ENCODE results near the gene RSPO4.

RSPO4 gene

GRCh38 chr20:934186-934840 is 67.8 kb downstream of the RSPO4 start:
- Histone ChIP-seq H3K36me3 (ENCODE audit: insufficient read depth, low read length) (no peaks in the 10 kb centered on the region; the same call in 1 of the 2 replicates), H3K9ac (ENCODE audit: low read length) (no peak overlapping the region), H2AFZ (ENCODE audit: low read length) (no peak overlapping the region), H3F3A (ENCODE audit: insufficient read depth, low read length) (no peaks in the 10 kb centered on the region), H3K9me3 (ENCODE audit: low read length) (peaks cover 12% of the 10 kb centered on the region; the same call in 1 of the 2 replicates), H3K27ac (ENCODE audit: low read depth, low read length, poor library complexity, severe bottlenecking) (no peak overlapping the region), H3K4me3 (ENCODE audit: low read depth, low read length, poor library complexity, severe bottlenecking) (no peak overlapping the region), H4K20me1 (ENCODE audit: insufficient read depth, low read length) (no peaks in the 10 kb centered on the region), H3K79me2 (ENCODE audit: insufficient read depth, low read length) (no peaks in the 10 kb centered on the region), H3K27me3 (ENCODE audit: insufficient read depth, low read length) (no peaks in the 10 kb centered on the region), H3K4me1 (ENCODE audit: insufficient read depth, low read length, severe bottlenecking) (no peaks in the 10 kb centered on the region), H3K4me2 (ENCODE audit: low read length) (no peak overlapping the region), H3K9me2 (ENCODE audit: low read depth, low read length) (no peaks in the 10 kb centered on the region)
- TF ChIP-seq CTCF (IDR thresholded peaks at IDR 0.05; ENCODE audit: low read length) = no peak
- no peak for TF ChIP-seq EZH2 (IDR thresholded peaks at IDR 0.05; ENCODE audit: borderline replicate concordance, low read length)

- Histone ChIP-seq H3K27ac (ENCODE audit: low read depth, low read length, poor library complexity, severe bottlenecking) (no peak overlapping the region), H3K36me3 (ENCODE audit: insufficient read depth, low read length) (no peaks in the 10 kb centered on the region; the same call in 1 of the 2 replicates), H3K4me2 (ENCODE audit: low read length) (no peak overlapping the region), H3K27me3 (ENCODE audit: insufficient read depth, low read length) (no peaks in the 10 kb centered on the region; the same call in 1 of the 2 replicates), H4K20me1 (ENCODE audit: insufficient read depth, low read length) (no peaks in the 10 kb centered on the region), H3K9me3 (ENCODE audit: low read length) (peaks cover 12% of the 10 kb centered on the region; the same call in 1 of the 2 replicates), H3K9me2 (ENCODE audit: low read depth, low read length) (no peaks in the 10 kb centered on the region), H3K79me2 (ENCODE audit: insufficient read depth, low read length) (no peaks in the 10 kb centered on the region), H3K4me3 (ENCODE audit: low read depth, low read length, poor library complexity, severe bottlenecking) (no peak overlapping the region), H3K4me1 (ENCODE audit: insufficient read depth, low read length, severe bottlenecking) (no peaks in the 10 kb centered on the region), H3K9ac (ENCODE audit: low read length) (no peak overlapping the region), H3F3A (ENCODE audit: insufficient read depth, low read length) (no peaks in the 10 kb centered on the region), H2AFZ (ENCODE audit: low read length) (no peak overlapping the region)
- TF ChIP-seq CTCF (IDR thresholded peaks at IDR 0.05; ENCODE audit: low read length) = no peak
- TF ChIP-seq EZH2 (IDR thresholded peaks at IDR 0.05; ENCODE audit: borderline replicate concordance, low read length) = no peak
Observed at GRCh38 chr20:933029-933428, 69.1 kb downstream of the RSPO4 start.

GRCh38 chr20:931401-931800 is 70.7 kb downstream of the RSPO4 start:
- no peaks in the 10 kb centered on the region for H3K9me2 ChIP-seq (ENCODE audit: low read depth, low read length)
- H3K4me3 ChIP-seq (ENCODE audit: low read depth, low read length, poor library complexity, severe bottlenecking) = no peak overlapping the region
- H3K9me3 ChIP-seq (ENCODE audit: low read length) = peaks cover 12% of the 10 kb centered on the region; the same call in 1 of the 2 replicates
- no peak overlapping the region for H2AFZ ChIP-seq (ENCODE audit: low read length)
- no peak overlapping the region for H3K4me2 ChIP-seq (ENCODE audit: low read length)
- no peaks in the 10 kb centered on the region for H3K79me2 ChIP-seq (ENCODE audit: insufficient read depth, low read length)
- no peaks in the 10 kb centered on the region for H3F3A ChIP-seq (ENCODE audit: insufficient read depth, low read length)
- H3K4me1 ChIP-seq (ENCODE audit: insufficient read depth, low read length, severe bottlenecking) = no peaks in the 10 kb centered on the region
- no peaks in the 10 kb centered on the region for H4K20me1 ChIP-seq (ENCODE audit: insufficient read depth, low read length)
- no peak overlapping the region for H3K9ac ChIP-seq (ENCODE audit: low read length)
- no peaks in the 10 kb centered on the region; the same call in none of the 2 replicates for H3K27me3 ChIP-seq (ENCODE audit: insufficient read depth, low read length)
- H3K36me3 ChIP-seq (ENCODE audit: insufficient read depth, low read length) = no peaks in the 10 kb centered on the region; the same call in 1 of the 2 replicates
- H3K27ac ChIP-seq (ENCODE audit: low read depth, low read length, poor library complexity, severe bottlenecking) = no peak overlapping the region
- no peak for TF ChIP-seq CTCF (IDR thresholded peaks at IDR 0.05; ENCODE audit: low read length)
- no peak for TF ChIP-seq EZH2 (IDR thresholded peaks at IDR 0.05; ENCODE audit: borderline replicate concordance, low read length)

All from OCI-LY1 (cell line).